Measurements from ENCODE around the gene RBAK.
"Not testable (repeated sequence)": the region's sequence is repeated elsewhere in the genome, so short reads cannot be mapped to it uniquely, and the experiment has no call there.

RBAK gene

DNA sequence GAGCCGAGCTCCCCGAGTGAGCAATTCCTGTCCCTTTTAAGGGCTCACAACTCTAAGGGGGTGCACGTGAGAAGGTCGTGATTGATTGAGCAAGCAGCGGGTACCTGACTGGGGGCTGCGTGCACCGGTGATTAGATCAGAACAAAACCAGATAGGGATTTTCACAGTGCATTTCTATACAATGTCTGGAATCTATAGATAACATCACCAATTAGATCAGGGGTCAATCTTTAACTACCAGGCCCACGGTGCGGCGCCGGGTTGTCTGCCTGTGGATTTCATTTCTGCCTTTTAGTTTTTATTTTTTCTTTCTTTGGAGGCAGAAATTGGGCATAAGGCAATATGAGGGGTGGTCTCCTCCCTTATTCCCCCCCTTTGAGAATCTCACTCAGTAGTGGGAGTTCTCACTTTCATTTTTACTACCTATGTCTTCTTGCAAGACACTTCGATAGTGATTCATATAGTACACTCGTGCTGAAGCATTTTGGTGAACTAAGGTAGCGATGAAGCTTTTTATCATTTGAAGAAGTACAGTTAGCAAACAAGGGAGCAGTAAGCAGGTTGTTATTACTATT lies 24.6 kb upstream of the RBAK start:
- not testable (repeated sequence) for H3K36me3 ChIP-seq (ENCODE audit: control insufficient read depth, insufficient read depth, low read length); H3K9me3 ChIP-seq (ENCODE audit: control insufficient read depth, low read length); H3K27me3 ChIP-seq (ENCODE audit: control insufficient read depth, insufficient read depth, low read length); H3K4me3 ChIP-seq (ENCODE audit: low read length); H3K9ac ChIP-seq (ENCODE audit: low read length); H3K4me1 ChIP-seq (ENCODE audit: control insufficient read depth, insufficient read depth, low read length)

DNA sequence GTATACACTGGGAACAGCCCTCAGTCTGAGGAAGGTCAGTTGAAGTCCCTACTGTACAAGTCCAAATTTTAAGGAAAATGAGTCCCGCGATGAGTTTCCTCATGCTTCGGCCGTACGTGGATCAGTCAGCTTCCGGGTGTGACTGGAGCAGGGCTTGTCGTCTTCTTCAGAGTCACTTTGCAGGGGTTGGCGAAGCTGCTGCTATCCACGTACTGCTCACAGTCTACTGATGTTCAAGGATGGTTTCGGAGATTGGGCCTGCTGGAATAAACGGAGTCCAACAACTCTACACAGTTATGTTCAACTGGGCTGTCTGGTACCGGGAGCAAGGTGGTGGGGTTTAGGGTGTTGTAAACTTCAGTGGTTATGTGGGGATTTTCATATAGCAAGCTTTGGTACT lies 22.0 kb upstream of the RBAK start:
- not testable (repeated sequence) for H3K36me3 ChIP-seq (ENCODE audit: control insufficient read depth, insufficient read depth, low read length); H3K4me3 ChIP-seq (ENCODE audit: low read length); H3K9ac ChIP-seq (ENCODE audit: low read length); H3K9me3 ChIP-seq (ENCODE audit: control insufficient read depth, low read length); H3K4me1 ChIP-seq (ENCODE audit: control insufficient read depth, insufficient read depth, low read length); H3K27me3 ChIP-seq (ENCODE audit: control insufficient read depth, insufficient read depth, low read length)

GRCh38 chr7:5027796-5028410 lies 17.8 kb upstream of the RBAK start:
- H3K4me3 ChIP-seq (ENCODE audit: low read length); H3K36me3 ChIP-seq (ENCODE audit: control insufficient read depth, insufficient read depth, low read length); H3K9me3 ChIP-seq (ENCODE audit: control insufficient read depth, low read length); H3K4me1 ChIP-seq (ENCODE audit: control insufficient read depth, insufficient read depth, low read length); H3K9ac ChIP-seq (ENCODE audit: low read length); H3K27me3 ChIP-seq (ENCODE audit: control insufficient read depth, insufficient read depth, low read length): not testable (repeated sequence)

DNA sequence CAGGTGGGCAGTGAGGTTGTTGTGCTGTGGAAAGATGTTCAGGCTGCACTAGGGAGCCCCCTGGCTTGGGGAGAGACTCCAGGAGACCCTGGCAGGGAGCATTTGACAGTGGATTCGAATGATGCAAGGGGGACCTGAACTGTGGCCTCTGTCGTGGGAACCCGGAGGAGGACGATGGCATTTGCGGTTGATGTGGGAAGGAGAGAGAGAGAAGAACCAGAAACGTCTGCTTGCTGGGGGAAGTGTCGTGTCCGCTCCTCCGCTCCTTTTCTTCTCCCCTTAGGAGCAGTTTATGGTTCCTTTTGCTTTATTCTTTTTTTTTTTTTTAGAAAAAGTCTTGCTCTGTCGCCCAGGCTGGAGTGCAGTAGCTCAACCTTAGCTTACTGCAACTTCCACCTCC lies 12.5 kb upstream of the RBAK start:
- not testable (repeated sequence) for H3K9me3 ChIP-seq (ENCODE audit: control insufficient read depth, low read length); H3K36me3 ChIP-seq (ENCODE audit: control insufficient read depth, insufficient read depth, low read length); H3K9ac ChIP-seq (ENCODE audit: low read length)

GRCh38 chr7:5035276-5035675 lies 10.4 kb upstream of the RBAK start:
- Histone ChIP-seq H3K36me3 (ENCODE audit: control insufficient read depth, insufficient read depth, low read length) (no peaks in the 10 kb centered on the region), H3K9me3 (ENCODE audit: control insufficient read depth, low read length) (no peaks in the 10 kb centered on the region), H3K27me3 (ENCODE audit: control insufficient read depth, insufficient read depth, low read length) (no peaks in the 10 kb centered on the region), H3K4me1 (ENCODE audit: control insufficient read depth, insufficient read depth, low read length) (no peaks in the 10 kb centered on the region), H3K9ac (ENCODE audit: low read length) (no peak overlapping the region), H3K4me3 (ENCODE audit: low read length) (no peak overlapping the region)

More for the DNA sequence above, 12.5 kb upstream of the RBAK start:
- H3K4me3 ChIP-seq (ENCODE audit: low read length); H3K27me3 ChIP-seq (ENCODE audit: control insufficient read depth, insufficient read depth, low read length); H3K4me1 ChIP-seq (ENCODE audit: control insufficient read depth, insufficient read depth, low read length): not testable (repeated sequence)

GRCh38 chr7:5036446-5036845 lies 9.2 kb upstream of the RBAK start:
- H3K4me1 ChIP-seq (ENCODE audit: control insufficient read depth, insufficient read depth, low read length), result no peaks in the 10 kb centered on the region
- no peaks in the 10 kb centered on the region for H3K9me3 ChIP-seq (ENCODE audit: control insufficient read depth, low read length)
- no peaks in the 10 kb centered on the region for H3K36me3 ChIP-seq (ENCODE audit: control insufficient read depth, insufficient read depth, low read length)
- H3K27me3 ChIP-seq (ENCODE audit: control insufficient read depth, insufficient read depth, low read length), result no peaks in the 10 kb centered on the region
- no peak overlapping the region for H3K9ac ChIP-seq (ENCODE audit: low read length)
- H3K4me3 ChIP-seq (ENCODE audit: low read length), result no peak overlapping the region

GRCh38 chr7:5041047-5041446 lies 4.6 kb upstream of the RBAK start:
- H3K4me3 ChIP-seq (ENCODE audit: low read length), result no peak overlapping the region
- H3K9me3 ChIP-seq (ENCODE audit: control insufficient read depth, low read length), result no peaks in the 10 kb centered on the region
- H3K36me3 ChIP-seq (ENCODE audit: control insufficient read depth, insufficient read depth, low read length), result no peaks in the 10 kb centered on the region
- peaks cover 5% of the 10 kb centered on the region for H3K4me1 ChIP-seq (ENCODE audit: control insufficient read depth, insufficient read depth, low read length)
- peaks cover 3% of the 10 kb centered on the region for H3K27me3 ChIP-seq (ENCODE audit: control insufficient read depth, insufficient read depth, low read length)
- no peak overlapping the region for H3K9ac ChIP-seq (ENCODE audit: low read length)

DNA sequence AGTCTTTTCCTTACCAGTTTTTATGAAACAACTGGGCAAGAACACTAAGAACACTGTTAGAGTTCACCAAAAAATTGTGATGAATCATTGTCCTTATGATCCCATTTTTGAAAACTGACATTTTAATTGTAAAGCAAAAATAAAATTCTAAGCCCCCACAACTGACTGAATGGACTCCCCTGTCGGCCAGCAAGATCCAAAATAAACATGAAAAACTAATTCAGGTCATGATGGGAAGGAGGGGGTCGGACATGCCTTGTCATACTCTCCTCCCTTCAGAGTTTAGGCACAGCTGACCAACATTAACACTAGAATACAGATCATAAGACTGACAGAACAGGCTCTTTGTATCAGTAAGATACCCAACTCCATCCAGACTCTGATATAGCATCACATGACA lies 2.0 kb upstream of the RBAK start:
- H3K27me3 ChIP-seq (ENCODE audit: control insufficient read depth, insufficient read depth, low read length), result peaks cover 3% of the 10 kb centered on the region
- no peak overlapping the region for H3K4me3 ChIP-seq (ENCODE audit: low read length)
- H3K36me3 ChIP-seq (ENCODE audit: control insufficient read depth, insufficient read depth, low read length), result no peaks in the 10 kb centered on the region
- peaks cover 5% of the 10 kb centered on the region for H3K4me1 ChIP-seq (ENCODE audit: control insufficient read depth, insufficient read depth, low read length)
- H3K9ac ChIP-seq (ENCODE audit: low read length), result no peak overlapping the region
- H3K9me3 ChIP-seq (ENCODE audit: control insufficient read depth, low read length), result no peaks in the 10 kb centered on the region

DNA sequence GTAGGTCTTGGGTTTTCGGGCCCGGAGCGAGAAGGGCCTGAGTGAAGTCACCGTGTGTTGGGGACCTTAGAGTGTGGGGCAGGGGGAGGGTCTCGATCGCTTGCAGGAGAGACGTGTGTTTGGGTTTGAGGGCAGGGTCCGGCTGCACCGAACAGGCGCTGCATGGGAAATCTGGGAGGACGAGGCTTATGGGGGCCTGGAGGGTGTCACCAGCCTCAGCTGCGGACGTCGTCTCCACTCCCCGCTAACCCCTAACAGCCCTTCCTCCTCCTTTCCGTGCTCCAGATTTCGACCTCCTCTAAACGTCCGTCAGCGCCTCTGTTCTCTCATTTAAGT lies 705 bp downstream of the RBAK start:
- not testable (repeated sequence) for H3K4me1 ChIP-seq (ENCODE audit: control insufficient read depth, insufficient read depth, low read length); H3K9me3 ChIP-seq (ENCODE audit: control insufficient read depth, low read length); H3K36me3 ChIP-seq (ENCODE audit: control insufficient read depth, insufficient read depth, low read length); H3K27me3 ChIP-seq (ENCODE audit: control insufficient read depth, insufficient read depth, low read length)
- Histone ChIP-seq H3K9ac (ENCODE audit: low read length) (peak overlapping the region; percentile 73), H3K4me3 (ENCODE audit: low read length) (peak overlapping the region; percentile 56)

GRCh38 chr7:5047127-5047526 lies 1.5 kb downstream of the RBAK start:
- not testable (repeated sequence) for H3K9me3 ChIP-seq (ENCODE audit: control insufficient read depth, low read length); H3K4me3 ChIP-seq (ENCODE audit: low read length); H3K36me3 ChIP-seq (ENCODE audit: control insufficient read depth, insufficient read depth, low read length); H3K9ac ChIP-seq (ENCODE audit: low read length); H3K4me1 ChIP-seq (ENCODE audit: control insufficient read depth, insufficient read depth, low read length); H3K27me3 ChIP-seq (ENCODE audit: control insufficient read depth, insufficient read depth, low read length)

DNA sequence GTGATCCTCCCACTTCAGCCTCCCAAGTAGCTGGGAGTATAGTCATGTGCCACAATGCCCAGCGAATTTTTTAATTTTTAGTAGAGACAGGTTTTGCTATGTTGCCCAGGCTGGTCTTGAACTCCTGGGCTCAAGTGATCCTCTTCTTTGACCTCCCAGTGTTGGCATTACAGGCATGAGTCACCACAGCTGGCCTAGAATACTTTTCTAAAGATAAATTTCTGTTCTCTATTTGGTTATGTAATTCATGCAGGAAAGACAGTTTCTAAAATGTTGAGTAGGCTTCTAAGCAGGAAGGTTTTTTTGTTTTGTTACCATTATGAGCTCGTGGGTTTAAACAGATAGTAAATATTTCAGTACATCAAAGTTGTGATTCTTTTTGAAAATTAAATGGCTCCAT lies 5.0 kb downstream of the RBAK start:
- H3K36me3 ChIP-seq (ENCODE audit: control insufficient read depth, insufficient read depth, low read length), result no peaks in the 10 kb centered on the region
- H3K27me3 ChIP-seq (ENCODE audit: control insufficient read depth, insufficient read depth, low read length), result no peaks in the 10 kb centered on the region
- H3K4me3 ChIP-seq (ENCODE audit: low read length), result no peak overlapping the region
- no peaks in the 10 kb centered on the region for H3K9me3 ChIP-seq (ENCODE audit: control insufficient read depth, low read length)
- H3K4me1 ChIP-seq (ENCODE audit: control insufficient read depth, insufficient read depth, low read length), result no peaks in the 10 kb centered on the region
- H3K9ac ChIP-seq (ENCODE audit: low read length), result no peak overlapping the region

GRCh38 chr7:5051731-5052130 lies 6.1 kb downstream of the RBAK start:
- H3K4me3 ChIP-seq (ENCODE audit: low read length); H3K36me3 ChIP-seq (ENCODE audit: control insufficient read depth, insufficient read depth, low read length); H3K9ac ChIP-seq (ENCODE audit: low read length); H3K9me3 ChIP-seq (ENCODE audit: control insufficient read depth, low read length); H3K27me3 ChIP-seq (ENCODE audit: control insufficient read depth, insufficient read depth, low read length); H3K4me1 ChIP-seq (ENCODE audit: control insufficient read depth, insufficient read depth, low read length): not testable (repeated sequence)

DNA sequence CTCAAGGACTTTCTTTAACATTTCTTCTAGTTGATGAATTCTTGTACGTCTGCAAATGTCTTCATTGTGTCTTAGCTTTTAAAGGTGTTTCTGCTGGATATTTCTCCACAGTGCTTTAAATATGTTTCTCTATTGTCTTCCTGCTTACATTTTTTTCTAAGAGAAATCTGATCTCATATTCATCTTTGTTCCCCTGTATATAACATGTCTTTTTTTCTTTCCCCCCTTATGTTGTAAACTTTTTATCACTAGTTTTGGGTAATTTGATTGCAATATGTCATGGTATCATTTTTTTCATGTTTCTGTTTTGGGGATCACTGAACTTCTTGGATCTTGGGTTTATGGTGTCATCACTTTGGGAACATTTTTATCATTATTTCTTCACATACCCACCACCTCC lies 7.5 kb downstream of the RBAK start:
- H3K36me3 ChIP-seq (ENCODE audit: control insufficient read depth, insufficient read depth, low read length), result no peaks in the 10 kb centered on the region
- H3K9me3 ChIP-seq (ENCODE audit: control insufficient read depth, low read length), result no peaks in the 10 kb centered on the region
- no peaks in the 10 kb centered on the region for H3K27me3 ChIP-seq (ENCODE audit: control insufficient read depth, insufficient read depth, low read length)
- no peak overlapping the region for H3K9ac ChIP-seq (ENCODE audit: low read length)
- no peaks in the 10 kb centered on the region for H3K4me1 ChIP-seq (ENCODE audit: control insufficient read depth, insufficient read depth, low read length)
- H3K4me3 ChIP-seq (ENCODE audit: low read length), result no peak overlapping the region
